Loucy (cell line): Measurements from ENCODE around the gene ZFP69.

ENCODE experiments used
- H2AFZ ChIP-seq: fragments of 200-600 bp; sonication (generic); 2 replicates; pipeline ENCODE4 v1.6.0; 2016; ENCODE audit warnings: antibody characterized with exemption, mild to moderate bottlenecking, low read length, moderate library complexity
- H3F3A ChIP-seq: fragments of 200-600 bp; 2 replicates; pipeline ENCODE4 v1.6.0; 2016; ENCODE audit warnings: antibody characterized with exemption, low read depth, mild to moderate bottlenecking
- H3K27me3 ChIP-seq: fragments of 200-600 bp; sonication (generic); 2 replicates; pipeline ENCODE4 v1.6.1; 2014; ENCODE audit warnings: low read length, mild to moderate bottlenecking; ENCODE audit not compliant: insufficient read depth, poor library complexity, severe bottlenecking
- H3K36me3 ChIP-seq: fragments of 200-600 bp; sonication (generic); 2 replicates; pipeline ENCODE4 v1.6.1; 2016; ENCODE audit warnings: low read length; ENCODE audit not compliant: insufficient read depth
- H3K4me1 ChIP-seq: fragments of 200-600 bp; sonication (generic); 2 replicates; pipeline ENCODE4 v1.5.1; 2014; ENCODE audit warnings: low read length, mild to moderate bottlenecking; ENCODE audit not compliant: insufficient read depth, poor library complexity, severe bottlenecking
- H3K4me2 ChIP-seq: fragments of 200-600 bp; sonication (generic); 2 replicates; pipeline ENCODE4 v1.6.0; 2014; ENCODE audit warnings: antibody characterized with exemption, low read length, low read depth, mild to moderate bottlenecking; ENCODE audit not compliant: poor library complexity, severe bottlenecking
- H3K4me3 ChIP-seq: fragments of 200-600 bp; sonication (generic); 2 replicates; pipeline ENCODE4 v1.5.1; 2014; ENCODE audit warnings: low read length, mild to moderate bottlenecking, mixed read lengths; ENCODE audit not compliant: poor library complexity, severe bottlenecking
- H3K79me2 ChIP-seq: fragments of 200-600 bp; sonication (generic); 2 replicates; pipeline ENCODE4 v1.6.1; 2014; ENCODE audit warnings: low read length; ENCODE audit not compliant: insufficient read depth
- H3K9ac ChIP-seq: fragments of 200-600 bp; sonication (generic); 2 replicates; pipeline ENCODE4 v1.6.0; 2014; ENCODE audit warnings: mild to moderate bottlenecking, low read depth, low read length, moderate library complexity; ENCODE audit not compliant: poor library complexity, severe bottlenecking
- H3K9me2 ChIP-seq: fragments of 200-600 bp; sonication (generic); replicated peaks from 2 replicates; pipeline ENCODE4 v1.6.1; 2016; ENCODE audit warnings: low read depth, low read length, mixed read lengths
- H3K9me3 ChIP-seq: fragments of 200-600 bp; sonication (generic); 2 replicates; pipeline ENCODE4 v1.6.1; 2014; ENCODE audit warnings: mild to moderate bottlenecking, antibody characterized with exemption, low read length, low read depth; ENCODE audit not compliant: insufficient read depth
- H4K20me1 ChIP-seq: fragments of 200-600 bp; sonication (generic); 2 replicates; pipeline ENCODE4 v1.6.0; 2014; ENCODE audit warnings: antibody characterized with exemption, low read length, mild to moderate bottlenecking; ENCODE audit not compliant: insufficient read depth, poor library complexity, severe bottlenecking
- CTCF ChIP-seq: fragments of 200-600 bp; sonication (generic); conservative IDR thresholded peaks from 2 replicates; pipeline ENCODE4 v1.5.1; 2014; ENCODE audit warnings: mild to moderate bottlenecking, antibody characterized with exemption, low read length
- EZH2phosphoT487 ChIP-seq: fragments of 200-600 bp; IDR thresholded peaks from 2 replicates; pipeline ENCODE4 v1.6.1; 2018; ENCODE audit warnings: antibody characterized with exemption, mild to moderate bottlenecking, moderate library complexity, borderline replicate concordance

Gene ZFP69

GRCh38 chr1:40530735-40531380 is 53.8 kb downstream of the ZFP69 start:
- Histone ChIP-seq H3F3A (no peaks in the 10 kb centered on the region), H3K36me3 (no peaks in the 10 kb centered on the region), H3K79me2 (peaks cover 5% of the 10 kb centered on the region; the same call in 1 of the 2 replicates), H3K9me3 (peaks cover 5% of the 10 kb centered on the region; the same call in 1 of the 2 replicates), H2AFZ (peak overlapping the region; percentile 97), H3K27me3 (no peaks in the 10 kb centered on the region), H3K9me2 (no peaks in the 10 kb centered on the region), H3K4me3 (peak overlapping the region; percentile 91), H3K9ac (peak overlapping the region; percentile 77), H4K20me1 (no peaks in the 10 kb centered on the region), H3K4me2 (peak overlapping the region; percentile 81), H3K4me1 (peaks cover 22% of the 10 kb centered on the region)
- TF ChIP-seq CTCF (no peak), EZH2phosphoT487 (no peak)

- no peaks in the 10 kb centered on the region for H3K9me3 ChIP-seq
- TF ChIP-seq EZH2phosphoT487 (no peak), CTCF (no peak)
- peaks cover 22% of the 10 kb centered on the region for H3K4me1 ChIP-seq
- no peaks in the 10 kb centered on the region for H3K27me3 ChIP-seq
- H2AFZ ChIP-seq, result peak within 1 kb of the TSS; percentile 97
- H3K9me2 ChIP-seq, result no peaks in the 10 kb centered on the region
- no peaks in the 10 kb centered on the region for H3K36me3 ChIP-seq
- no peaks in the 10 kb centered on the region for H4K20me1 ChIP-seq
- H3K4me2 ChIP-seq, result peak within 1 kb of the TSS; percentile 81
- no peaks in the 10 kb centered on the region for H3F3A ChIP-seq
- H3K9ac ChIP-seq, result peak within 1 kb of the TSS; percentile 77
- peak within 1 kb of the TSS; percentile 91 for H3K4me3 ChIP-seq
- peaks cover 5% of the 10 kb centered on the region; the same call in 1 of the 2 replicates for H3K79me2 ChIP-seq
Observed at GRCh38 chr1:40531381-40532061, 54.4 kb downstream of the ZFP69 start, which contains the start of gene ZNF684. Gene ZNF684, plus strand, starts transcription at chr1:40531637. Its CDS starts 1,530 bp downstream, at chr1:40533167.

- peak overlapping the region; percentile 97 for H2AFZ ChIP-seq
- peak overlapping the region; percentile 91 for H3K4me3 ChIP-seq
- H3K4me2 ChIP-seq, result peak overlapping the region; percentile 81
- no peaks in the 10 kb centered on the region for H3K27me3 ChIP-seq
- H3K9me3 ChIP-seq, result no peaks in the 10 kb centered on the region
- TF ChIP-seq EZH2phosphoT487 (no peak), CTCF (no peak)
- no peaks in the 10 kb centered on the region for H3F3A ChIP-seq
- H3K36me3 ChIP-seq, result no peaks in the 10 kb centered on the region
- peaks cover 5% of the 10 kb centered on the region; the same call in 1 of the 2 replicates for H3K79me2 ChIP-seq
- no peaks in the 10 kb centered on the region for H3K9me2 ChIP-seq
- peak overlapping the region; percentile 77 for H3K9ac ChIP-seq
- peaks cover 22% of the 10 kb centered on the region for H3K4me1 ChIP-seq
- no peaks in the 10 kb centered on the region for H4K20me1 ChIP-seq
Observed at GRCh38 chr1:40532062-40532389, 54.9 kb downstream of the ZFP69 start.
